Measurements from ENCODE around the gene ITGB4. TPM values are rescaled to one million over a fixed set of nuclear protein-coding genes. Genes with fewer than 3 reads are reported as not detected.

ITGB4 gene
- total RNA-seq, 6 donors from 2014 or later = 16.8 to 75.2 (median 41.2) TPM

- Histone ChIP-seq H3K27ac (no peak overlapping the region), H3K27me3 (no peaks in the 10 kb centered on the region), H3K36me3 (peaks cover 0 to 46% (median 6%) of the 10 kb centered on the region in 4 donors), H3K4me3 (no peak overlapping the region), H3K9me3 (no peaks in the 10 kb centered on the region), H3K4me1 (no peaks in the 10 kb centered on the region)
- ATAC-seq (ENCODE audit: low FRiP score in 2 of 2) (no peak), DNase-seq (peak in 1 of 2 donors; percentile 70)
- TF ChIP-seq POLR2AphosphoS5 (IDR thresholded peaks at IDR 0.05) (no peak), EP300 (IDR thresholded peaks at IDR 0.05) (no peak), CTCF (IDR thresholded peaks at IDR 0.05) (no peak), POLR2A (IDR thresholded peaks at IDR 0.05) (no peak)
- 95% methylated on average over 17 to 28 of the region's 31 CpGs for WGBS, 2 donors
Measured at GRCh38 chr17:75731716-75732498, 10.6 kb downstream of the ITGB4 start.

- no peak for ATAC-seq (ENCODE audit: low FRiP score in 2 of 2)
- WGBS, 2 donors = 92 to 97% methylated on average over 15 to 17 of the region's 18 CpGs
- H3K27ac ChIP-seq = no peak overlapping the region
- H3K27me3 ChIP-seq = no peaks in the 10 kb centered on the region
- H3K4me1 ChIP-seq = peaks cover 0 to 10% (median 0%) of the 10 kb centered on the region in 4 donors
- no peak overlapping the region for H3K4me3 ChIP-seq
- DNase-seq = peak in 1 of 2 donors; percentile 62
- H3K9me3 ChIP-seq = no peaks in the 10 kb centered on the region
- H3K36me3 ChIP-seq = peaks cover 0 to 46% (median 6%) of the 10 kb centered on the region in 4 donors
- no peak for TF ChIP-seq EP300 (IDR thresholded peaks at IDR 0.05)
- no peak for TF ChIP-seq POLR2A (IDR thresholded peaks at IDR 0.05)
- TF ChIP-seq CTCF (IDR thresholded peaks at IDR 0.05) = no peak
- no peak for TF ChIP-seq POLR2AphosphoS5 (IDR thresholded peaks at IDR 0.05)
Measured at GRCh38 chr17:75733471-75733870, 12.2 kb downstream of the ITGB4 start.

GRCh38 chr17:75734674-75735294, 13.5 kb downstream of the ITGB4 start:
- no peak for TF ChIP-seq EP300 (IDR thresholded peaks at IDR 0.05)
- H3K27ac ChIP-seq = no peak overlapping the region
- DNase-seq (no peak), ATAC-seq (ENCODE audit: low FRiP score in 2 of 2) (no peak)
- 69 to 75% methylated on average over 4 of the region's 4 CpGs for WGBS, 2 donors
- H3K36me3 ChIP-seq = peaks cover 0 to 40% (median 4%) of the 10 kb centered on the region in 4 donors
- no peak overlapping the region for H3K4me3 ChIP-seq
- peaks cover 0 to 11% (median 0%) of the 10 kb centered on the region in 4 donors for H3K4me1 ChIP-seq
- no peaks in the 10 kb centered on the region for H3K9me3 ChIP-seq
- no peaks in the 10 kb centered on the region for H3K27me3 ChIP-seq

- H3K27me3 ChIP-seq = no peaks in the 10 kb centered on the region
- peaks cover 0 to 40% (median 4%) of the 10 kb centered on the region in 4 donors for H3K36me3 ChIP-seq
- no peak for ATAC-seq (ENCODE audit: low FRiP score in 2 of 2)
- H3K4me1 ChIP-seq = peaks cover 0 to 11% (median 0%) of the 10 kb centered on the region in 4 donors
- WGBS, 2 donors = 90 to 94% methylated on average over 18 to 26 of the region's 26 CpGs
- DNase-seq = peak in 1 of 2 donors; percentile 64
- H3K27ac ChIP-seq = no peak overlapping the region
- no peak overlapping the region for H3K4me3 ChIP-seq
- no peaks in the 10 kb centered on the region for H3K9me3 ChIP-seq
- TF ChIP-seq EP300 (IDR thresholded peaks at IDR 0.05) (no peak), CTCF (IDR thresholded peaks at IDR 0.05) (no peak), POLR2A (IDR thresholded peaks at IDR 0.05) (no peak), POLR2AphosphoS5 (IDR thresholded peaks at IDR 0.05) (no peak)
Measured at GRCh38 chr17:75736173-75736835, 15.0 kb downstream of the ITGB4 start.

Measured in upper lobe of left lung (tissue), 6 donors.